Measurements from ENCODE around the gene MAML2. TPM values are rescaled to one million over a fixed set of nuclear protein-coding genes. Genes with fewer than 3 reads are reported as not detected.

MAML2 gene
- total RNA-seq, 1 donor from 2014 or later: 8.0 TPM

DNA sequence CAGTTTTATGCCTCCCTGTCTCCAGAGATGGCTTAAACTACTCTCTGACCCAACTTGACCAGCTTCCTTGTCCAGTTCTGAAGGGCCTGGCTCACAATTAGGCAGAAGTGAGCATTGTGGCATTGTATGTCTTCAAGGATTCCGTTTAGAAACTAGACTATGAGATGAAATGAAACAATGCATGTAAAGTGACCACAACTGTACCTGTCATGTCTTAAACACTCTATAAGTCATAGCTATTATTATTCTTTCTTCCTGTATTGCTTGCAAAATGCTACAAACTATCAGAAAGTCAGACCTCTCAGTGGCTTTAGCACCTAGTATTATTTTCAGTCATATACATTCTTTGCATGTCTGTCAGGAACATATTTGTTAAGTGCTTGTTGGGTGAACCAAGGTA lies 291.2 kb downstream of the MAML2 start:
- no peak for DNase-seq (ENCODE audit: low read depth)

GRCh38 chr11:96050435-96051182 lies 292.4 kb downstream of the MAML2 start:
- no peak for DNase-seq (ENCODE audit: low read depth)

DNA sequence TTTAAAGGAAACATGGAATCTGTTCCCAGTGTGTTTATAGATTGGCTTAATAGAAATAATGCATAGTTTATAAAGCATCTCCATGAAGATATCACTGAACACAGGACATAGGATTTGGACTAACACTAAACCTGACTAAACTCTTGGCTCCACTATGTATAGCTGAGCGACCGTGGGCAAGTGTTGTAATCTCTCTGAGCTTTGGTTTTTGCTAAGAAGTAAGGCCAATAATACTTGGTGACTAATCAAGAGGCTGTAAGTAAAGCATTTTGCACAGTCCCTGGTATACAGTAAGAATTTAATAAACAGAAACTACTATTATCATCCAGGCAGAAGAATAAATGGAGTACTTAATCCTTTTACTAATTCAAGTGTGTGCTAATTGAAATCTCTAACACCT lies 293.6 kb downstream of the MAML2 start:
- DNase-seq (ENCODE audit: low read depth): no peak

DNA sequence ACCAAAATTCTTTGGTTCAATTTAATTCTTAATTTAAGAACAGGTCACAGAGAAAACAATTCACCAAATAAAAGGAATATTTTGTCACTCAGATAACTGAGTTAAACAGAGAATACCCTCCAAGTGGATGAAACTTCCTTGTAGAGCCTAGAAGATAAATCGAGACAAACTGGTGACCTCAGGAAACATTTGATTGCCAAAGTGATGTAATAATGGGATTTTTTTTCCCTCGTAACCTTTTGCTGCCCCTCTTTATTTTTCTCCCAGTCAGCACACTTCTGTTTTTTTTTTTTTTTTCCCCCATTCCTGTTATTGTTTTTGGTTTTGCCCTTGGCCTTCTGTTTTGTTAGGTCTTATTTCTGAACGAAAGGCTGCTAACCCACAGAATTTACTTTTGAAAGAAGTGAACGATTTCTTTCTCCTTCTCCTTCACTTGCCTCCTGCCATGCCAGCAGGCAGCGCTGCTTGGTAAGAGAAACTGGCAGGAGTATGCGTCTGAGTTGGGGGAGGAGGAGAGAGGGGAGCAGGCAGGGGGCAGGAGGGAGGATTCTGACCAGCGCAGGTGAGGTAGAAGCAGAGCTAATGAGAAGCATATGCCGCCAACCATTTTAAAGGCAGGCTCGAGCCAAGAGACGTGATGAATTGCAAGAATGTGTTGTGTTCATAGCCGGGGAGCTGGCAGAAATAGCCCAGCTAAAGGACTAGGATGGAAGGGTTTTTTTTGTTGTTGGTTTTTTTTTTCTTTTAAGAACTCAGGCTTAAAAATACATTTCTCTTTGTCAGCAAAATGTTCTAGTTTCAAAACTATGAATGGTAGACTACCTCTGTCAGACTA lies 297.2 kb downstream of the MAML2 start:
- peak; percentile 45 for DNase-seq (ENCODE audit: low read depth)

DNA sequence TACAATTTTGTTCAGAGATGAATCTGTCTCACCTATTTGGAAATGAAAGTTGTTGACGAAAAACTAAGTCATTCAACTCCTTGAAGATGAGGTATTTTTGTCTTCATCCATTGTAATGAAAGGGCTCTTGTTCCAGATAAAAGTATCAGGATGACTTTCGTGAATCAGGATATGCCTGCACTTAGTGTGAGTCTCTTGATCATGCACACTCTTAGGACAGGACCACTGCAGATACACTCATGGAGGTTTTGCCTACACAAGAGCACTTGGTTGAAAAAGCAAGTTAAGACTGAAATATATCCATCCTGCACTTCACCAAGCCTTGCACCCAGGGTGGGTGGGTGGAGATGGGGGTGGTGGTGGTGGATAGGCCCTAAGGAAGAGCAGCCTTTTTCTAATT lies 298.2 kb downstream of the MAML2 start:
- DNase-seq (ENCODE audit: low read depth): no peak

DNA sequence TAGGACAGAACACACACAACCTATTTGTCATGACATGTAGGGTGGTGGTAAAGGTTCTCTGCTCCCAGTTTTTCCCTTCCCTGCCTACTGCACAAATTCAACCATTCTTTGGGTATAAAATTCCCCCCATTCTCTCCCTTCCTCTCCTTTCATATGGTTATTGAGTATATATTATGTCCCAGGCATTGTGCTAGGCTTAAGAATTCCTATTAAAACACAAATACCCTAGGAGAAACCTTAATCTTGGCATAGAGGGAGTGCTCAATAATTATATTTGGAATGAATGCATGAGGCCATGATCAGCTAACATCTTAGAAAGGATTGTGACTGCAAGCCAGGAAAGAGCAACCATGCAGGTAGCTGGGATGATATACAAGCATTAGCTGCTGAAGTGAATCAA lies 298.7 kb downstream of the MAML2 start:
- no peak for DNase-seq (ENCODE audit: low read depth)

GRCh38 chr11:96043291-96043690 lies 299.7 kb downstream of the MAML2 start:
- DNase-seq (ENCODE audit: low read depth): no peak

- no peak for DNase-seq (ENCODE audit: low read depth)
Observed at GRCh38 chr11:96038046-96038445, 304.9 kb downstream of the MAML2 start.

- peak; percentile 59 for DNase-seq (ENCODE audit: low read depth)
Observed at GRCh38 chr11:96037405-96037949, 305.5 kb downstream of the MAML2 start.

DNA sequence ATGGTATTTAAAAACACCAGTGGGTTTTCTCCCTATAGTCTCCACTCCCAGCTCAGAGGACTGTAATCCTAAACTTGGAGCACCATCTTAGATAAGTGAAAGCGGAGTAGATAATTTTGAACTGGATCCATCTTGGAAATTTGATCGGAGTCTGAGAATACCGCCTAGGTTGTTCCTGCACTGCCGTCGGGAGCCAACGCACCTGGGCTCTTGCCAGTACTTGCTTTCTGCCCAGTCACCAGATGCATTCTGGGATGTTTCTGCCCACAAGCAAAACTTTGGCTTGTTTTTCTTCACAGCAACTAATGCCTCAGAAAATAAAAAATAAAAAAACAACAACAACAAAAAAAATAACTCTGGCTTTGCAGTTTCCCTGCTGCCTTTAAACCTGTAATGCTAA lies 306.1 kb downstream of the MAML2 start:
- DNase-seq (ENCODE audit: low read depth): no peak

DNA sequence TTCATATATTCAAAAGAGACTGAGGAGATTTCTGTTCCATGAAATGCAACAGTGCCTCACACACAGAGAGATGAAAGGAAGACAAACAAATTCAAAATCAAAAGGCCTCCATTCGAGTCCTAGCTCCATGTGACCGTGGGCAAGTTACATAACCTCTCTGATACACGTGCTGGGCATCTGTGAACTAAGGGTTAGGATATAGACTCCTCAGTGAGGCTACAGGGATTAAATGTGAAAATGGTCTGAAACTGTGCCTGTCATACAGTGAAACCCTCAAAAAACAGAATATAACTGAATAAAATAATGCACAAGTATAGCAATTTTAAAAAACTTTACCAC lies 307.3 kb downstream of the MAML2 start:
- DNase-seq (ENCODE audit: low read depth): no peak

DNA sequence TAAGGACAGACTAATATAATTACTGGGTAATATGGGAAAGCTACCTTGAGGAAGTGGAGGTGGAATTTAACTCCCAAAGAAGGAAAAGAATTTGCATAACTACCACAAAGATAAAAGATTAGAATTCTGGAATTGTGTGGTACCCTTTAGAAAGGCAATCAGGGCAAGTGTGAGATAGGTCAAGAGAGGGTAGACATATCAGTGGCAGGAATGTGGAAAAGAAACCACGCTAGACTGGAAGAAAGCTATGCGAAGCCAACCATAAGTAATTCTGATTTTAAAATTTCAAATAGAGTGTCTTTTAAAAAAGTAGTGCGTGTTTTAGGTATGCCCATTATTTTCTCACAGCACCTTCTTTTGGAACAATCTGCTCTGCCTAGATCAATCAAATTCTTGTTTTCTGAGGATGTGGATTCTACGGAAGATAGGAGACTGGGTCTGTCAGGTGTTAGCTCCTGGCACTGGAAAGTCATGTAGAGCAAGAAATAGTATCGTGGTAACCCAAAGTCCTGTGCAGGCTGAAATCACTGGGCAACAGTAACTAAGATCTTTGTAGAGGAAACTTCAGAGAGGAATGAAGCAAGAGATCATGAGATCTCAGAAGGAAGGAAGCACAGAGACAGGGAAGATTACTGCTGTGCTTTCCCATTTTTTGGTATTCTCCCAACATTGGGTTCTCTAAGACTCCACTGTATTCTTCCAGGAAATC lies 307.8 kb downstream of the MAML2 start:
- DNase-seq (ENCODE audit: low read depth): no peak

DNA sequence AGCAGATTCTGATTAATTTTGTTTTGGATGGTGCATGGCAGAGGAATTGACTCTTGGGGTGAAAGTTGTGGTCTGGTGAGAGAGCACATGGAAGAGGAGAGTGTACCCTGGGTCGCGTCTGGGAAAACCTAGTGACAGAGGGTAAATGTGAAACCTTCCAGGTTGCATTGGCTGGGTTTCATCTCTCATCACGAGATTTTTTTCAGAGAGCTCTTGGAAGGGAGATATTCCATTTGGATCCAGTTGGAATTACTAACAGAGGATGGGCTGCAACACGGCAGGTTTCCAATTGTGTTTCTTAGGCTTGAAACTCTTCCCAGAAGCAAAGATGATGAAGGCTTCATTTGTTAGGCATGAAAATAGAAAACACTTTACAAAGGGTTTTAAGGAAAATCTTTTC lies 309.4 kb downstream of the MAML2 start:
- DNase-seq (ENCODE audit: low read depth): no peak

- no peak for DNase-seq (ENCODE audit: low read depth)
Observed at GRCh38 chr11:96033095-96033494, 309.9 kb downstream of the MAML2 start.

GRCh38 chr11:96028746-96029145 lies 314.2 kb downstream of the MAML2 start:
- DNase-seq (ENCODE audit: low read depth): no peak

DNA sequence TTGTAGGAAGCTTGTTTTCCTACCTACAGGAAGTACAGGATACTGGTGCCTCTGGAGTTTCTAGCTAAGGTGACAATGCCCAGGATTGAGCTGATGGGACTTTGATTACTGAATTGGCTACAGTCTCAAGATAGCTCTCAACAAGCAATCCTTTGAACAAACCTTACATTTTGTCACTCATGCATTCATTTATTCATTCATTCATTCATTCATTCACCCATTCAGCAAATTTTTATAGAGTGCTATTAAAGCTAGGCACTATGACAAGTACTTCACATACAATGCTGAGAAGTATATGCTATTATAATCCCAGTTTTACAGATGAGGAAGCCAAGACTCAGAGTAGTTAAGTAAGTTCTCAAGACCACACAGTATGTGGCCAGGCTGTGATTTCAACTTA lies 316.0 kb downstream of the MAML2 start:
- no peak for DNase-seq (ENCODE audit: low read depth)

GRCh38 chr11:96026310-96026709 lies 316.7 kb downstream of the MAML2 start:
- no peak for DNase-seq (ENCODE audit: low read depth)

DNA sequence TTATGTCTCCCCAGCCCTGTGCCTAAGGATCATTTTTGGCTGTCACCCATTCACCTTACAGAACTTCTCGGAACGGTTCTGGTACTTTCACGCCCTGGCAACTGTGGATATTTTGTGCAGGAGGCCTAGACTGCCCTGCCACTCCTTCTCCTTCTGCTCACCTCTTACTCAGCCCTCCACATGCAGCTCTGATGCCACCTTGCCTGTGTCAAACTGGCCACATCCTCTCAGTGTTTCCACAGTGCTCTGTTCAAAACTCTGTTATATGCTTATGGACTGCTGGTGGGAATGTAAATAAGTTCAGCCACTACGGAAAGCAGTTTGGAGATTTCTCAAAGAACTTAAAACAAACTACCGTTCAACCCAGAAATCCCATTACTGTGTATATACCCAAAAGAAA lies 318.3 kb downstream of the MAML2 start:
- no peak for DNase-seq (ENCODE audit: low read depth)

- DNase-seq (ENCODE audit: low read depth): no peak
Observed at GRCh38 chr11:96023275-96023674, 319.7 kb downstream of the MAML2 start.

DNA sequence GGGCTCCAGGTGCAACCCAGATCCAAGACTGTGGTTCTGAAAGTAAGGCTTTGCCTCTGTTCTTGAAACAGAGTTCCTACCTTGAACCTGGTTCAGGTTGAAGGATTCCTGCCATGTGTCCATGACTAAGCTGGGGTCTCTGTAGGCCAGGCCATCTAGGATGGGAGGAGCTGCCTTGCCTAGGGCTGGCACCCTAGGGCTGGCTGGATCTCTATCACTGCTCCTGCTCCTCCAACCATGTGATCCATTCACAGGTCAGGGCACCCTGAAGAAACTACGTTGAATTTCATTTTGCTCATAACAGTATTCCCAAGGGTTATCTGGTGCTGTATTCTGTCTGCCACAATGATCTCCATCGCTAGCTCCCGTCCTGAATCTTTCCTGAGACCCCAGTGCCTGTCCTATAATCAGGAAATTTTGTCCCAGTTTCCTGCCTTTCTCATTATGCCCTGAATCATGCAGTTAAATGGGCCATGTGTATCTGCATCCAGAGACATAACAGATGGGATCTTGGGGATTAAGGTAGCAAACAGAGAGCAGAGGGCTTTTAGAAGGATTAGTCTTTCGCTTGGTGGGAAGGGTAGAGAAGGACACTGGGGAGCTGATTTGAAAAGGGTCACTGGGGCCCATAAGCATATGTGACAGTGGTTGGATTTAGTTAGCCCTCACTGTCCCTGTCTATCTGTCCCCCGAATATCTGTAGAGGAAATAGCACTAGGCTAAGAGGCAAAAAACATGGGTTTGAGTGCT lies 320.9 kb downstream of the MAML2 start:
- no peak for DNase-seq (ENCODE audit: low read depth)
